ENCODE measurements around the gene C3orf49. TPM values are rescaled to one million over a fixed set of nuclear protein-coding genes. Genes with fewer than 3 reads are reported as not detected.

C3orf49 gene
- total and polyA plus RNA-seq, 9 of the 15 experiments (the other 6 are each of a cell fraction or from before 2014, with no cell fraction given) = not detected

GRCh38 chr3:63808633-63809032, 10.5 kb upstream of the C3orf49 start (continued):
- TF ChIP-seq ZNF324 (CRISPR knock-in tag; IDR thresholded peaks at IDR 0.05) = no peak
- TF ChIP-seq ZBTB33 (CRISPR knock-in tag; IDR thresholded peaks at IDR 0.05) = no peak

GRCh38 chr3:63809607-63810006, 9.5 kb upstream of the C3orf49 start:
- H3K27ac ChIP-seq (ENCODE audit: extremely low read depth, low read depth, low read length) = no peak overlapping the region
- H3K9me1 ChIP-seq (ENCODE audit: control insufficient read depth, insufficient read depth, low read length) = no peaks in the 10 kb centered on the region
- whole genome bisulfite sequencing (ENCODE audit: insufficient coverage, low coverage, missing lambda C conversion rate) = 10% methylated on average over 6 of the region's 6 CpGs
- intact Hi-C loops (cut with micrococcal nuclease) (no loop called here), in situ Hi-C loops (cut with MboI) (loop anchor here (10.0 kb wide), 1 partner anchor 1185 kb away; no protein-coding TSS in a partner anchor)
- H3K79me2 ChIP-seq (ENCODE audit: control insufficient read depth, insufficient read depth, low read length) = no peaks in the 10 kb centered on the region
- no peak for ATAC-seq
- TF ChIP-seq TCF7 (IDR thresholded peaks at IDR 0.05; ENCODE audit: borderline replicate concordance) (no peak), DNMT1 (IDR thresholded peaks at IDR 0.05) (no peak), ZBTB11 (CRISPR knock-in tag; IDR thresholded peaks at IDR 0.05) (peak in 1 of 3 experiments; percentile 36; a peak in 1 of 6 replicates), FOXP1 (CRISPR knock-in tag; IDR thresholded peaks at IDR 0.05) (no peak), CHD2 (IDR thresholded peaks at IDR 0.05; ENCODE audit: low read depth, low read length) (no peak), ZNF174 (CRISPR knock-in tag; IDR thresholded peaks at IDR 0.05) (no peak), NBN (IDR thresholded peaks at IDR 0.05; ENCODE audit: low read depth) (no peak), TSC22D4 (tag; IDR thresholded peaks at IDR 0.05) (no peak)
- no peaks in the 10 kb centered on the region for H3K9me3 ChIP-seq (replicated peaks; ENCODE audit: control insufficient read depth, insufficient read depth, low read depth, low read length)
- H2AFZ ChIP-seq (ENCODE audit: low read depth, low read length) = no peak overlapping the region
- H4K20me1 ChIP-seq (replicated peaks; ENCODE audit: control insufficient read depth, insufficient read depth, low read length) = no peaks in the 10 kb centered on the region
- ChIA-PET POLR2A (no interaction called here), CTCF (ENCODE audit: low intra/inter-chr PET ratio) (no interaction called here)
- H3K4me3 ChIP-seq = no peak overlapping the region
- H3K4me1 ChIP-seq (replicated peaks in 1 of 2; ENCODE audit: control insufficient read depth in 2 of 2, insufficient read depth in 2 of 2, low read length in 2 of 2) = no peaks in the 10 kb centered on the region
- H3K27me3 ChIP-seq (ENCODE audit: control insufficient read depth in 2 of 2, insufficient read depth in 2 of 2, low read length in 2 of 2) = no peaks in the 10 kb centered on the region
- no peak overlapping the region for H3K9ac ChIP-seq (ENCODE audit: insufficient read depth in 1 of 2, low read depth in 2 of 2, low read length in 2 of 2)
- no TSS peak for BruUV-seq (replicated peaks)
- DNase-seq (ENCODE audit: extremely low read depth in 1 of 4, low spot score in 3 of 4) = no peak
- no peak for FAIRE-seq
- H3K36me3 ChIP-seq (ENCODE audit: control insufficient read depth, insufficient read depth, low read length) = no peaks in the 10 kb centered on the region
- no peak overlapping the region for H3K4me2 ChIP-seq (ENCODE audit: insufficient read depth, low read length)

All from K562 (cell line).